22Rv1 (cell line): ENCODE results near the gene KAZN.

ENCODE experiments used
- H3K27ac ChIP-seq: fragments of 450-650 bp; 2 replicates; pipeline ENCODE4 v1.5.1; 2017
- ZFX ChIP-seq: fragments of 450-650 bp; IDR thresholded peaks from 2 replicates; pipeline ENCODE4 v1.6.1; 2017; ENCODE audit warnings: antibody characterized with exemption, borderline replicate concordance
- TF ChIP-seq, protein P1 (sequence below): fragments of 450-650 bp; IDR thresholded peaks from 2 replicates; pipeline ENCODE4 v1.5.1; 2017; ENCODE audit warnings: mild to moderate bottlenecking

Gene KAZN

GRCh38 chr1:15067148-15067547 lies 468.7 kb downstream of the KAZN start:
- TF ChIP-seq, protein P1, sequence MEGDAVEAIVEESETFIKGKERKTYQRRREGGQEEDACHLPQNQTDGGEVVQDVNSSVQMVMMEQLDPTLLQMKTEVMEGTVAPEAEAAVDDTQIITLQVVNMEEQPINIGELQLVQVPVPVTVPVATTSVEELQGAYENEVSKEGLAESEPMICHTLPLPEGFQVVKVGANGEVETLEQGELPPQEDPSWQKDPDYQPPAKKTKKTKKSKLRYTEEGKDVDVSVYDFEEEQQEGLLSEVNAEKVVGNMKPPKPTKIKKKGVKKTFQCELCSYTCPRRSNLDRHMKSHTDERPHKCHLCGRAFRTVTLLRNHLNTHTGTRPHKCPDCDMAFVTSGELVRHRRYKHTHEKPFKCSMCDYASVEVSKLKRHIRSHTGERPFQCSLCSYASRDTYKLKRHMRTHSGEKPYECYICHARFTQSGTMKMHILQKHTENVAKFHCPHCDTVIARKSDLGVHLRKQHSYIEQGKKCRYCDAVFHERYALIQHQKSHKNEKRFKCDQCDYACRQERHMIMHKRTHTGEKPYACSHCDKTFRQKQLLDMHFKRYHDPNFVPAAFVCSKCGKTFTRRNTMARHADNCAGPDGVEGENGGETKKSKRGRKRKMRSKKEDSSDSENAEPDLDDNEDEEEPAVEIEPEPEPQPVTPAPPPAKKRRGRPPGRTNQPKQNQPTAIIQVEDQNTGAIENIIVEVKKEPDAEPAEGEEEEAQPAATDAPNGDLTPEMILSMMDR, result no peak
- no peak overlapping the region for H3K27ac ChIP-seq

GRCh38 chr1:15068152-15068551 lies 469.7 kb downstream of the KAZN start:
- H3K27ac ChIP-seq, result no peak overlapping the region
- TF ChIP-seq, protein P1, result no peak
- no peak for TF ChIP-seq ZFX

GRCh38 chr1:15068997-15069396 lies 470.5 kb downstream of the KAZN start:
- H3K27ac ChIP-seq, result no peak overlapping the region
- no peak for TF ChIP-seq ZFX
- TF ChIP-seq, protein P1, result no peak

GRCh38 chr1:15070145-15070748 lies 471.8 kb downstream of the KAZN start:
- TF ChIP-seq, protein P1, result no peak
- no peak for TF ChIP-seq ZFX
- H3K27ac ChIP-seq, result no peak overlapping the region

DNA sequence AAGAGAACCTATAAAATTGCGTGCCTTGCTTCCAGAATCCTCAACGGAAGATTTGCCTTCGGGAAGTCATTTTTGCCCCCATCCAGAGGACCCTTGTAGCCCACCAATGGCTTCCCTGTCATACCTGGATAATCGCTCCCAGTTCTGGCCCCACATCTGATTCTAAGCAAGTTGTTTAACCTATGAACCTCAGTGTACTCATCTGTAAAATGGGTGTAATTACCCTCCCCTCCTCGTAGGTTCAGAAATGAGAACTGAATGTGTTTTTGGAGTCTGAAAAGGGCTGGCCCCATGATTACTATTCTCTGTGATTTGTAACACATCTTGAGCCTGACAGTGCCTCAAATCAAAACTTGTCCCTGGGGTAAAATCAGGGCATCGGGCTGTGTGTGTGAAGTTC lies 473.5 kb downstream of the KAZN start:
- no peak for TF ChIP-seq ZFX
- TF ChIP-seq, protein P1, result no peak

GRCh38 chr1:15073799-15074308 lies 475.4 kb downstream of the KAZN start:
- TF ChIP-seq, protein P1, result no peak
- TF ChIP-seq ZFX, result no peak
- no peak overlapping the region for H3K27ac ChIP-seq

More for the DNA sequence above, 473.5 kb downstream of the KAZN start:
- H3K27ac ChIP-seq, result no peak overlapping the region

DNA sequence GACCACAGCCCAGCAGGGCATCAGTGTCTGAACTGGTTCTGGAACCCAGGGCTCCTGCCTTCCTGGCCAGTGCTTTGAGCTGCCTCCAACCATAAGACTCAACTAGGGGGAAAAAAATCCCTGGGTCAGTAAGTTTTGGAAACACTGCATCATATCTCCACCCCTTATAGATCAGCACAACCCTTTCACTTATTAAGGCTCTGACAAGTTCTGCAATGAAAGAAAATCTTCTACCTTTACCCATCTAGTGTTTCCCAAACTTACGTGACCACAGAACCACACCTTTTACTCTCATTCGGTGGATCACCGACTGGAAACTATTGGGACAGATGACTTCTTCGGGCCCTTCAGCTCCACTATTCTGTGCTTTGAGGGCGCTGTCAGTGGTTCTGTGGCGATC lies 476.7 kb downstream of the KAZN start:
- H3K27ac ChIP-seq, result no peak overlapping the region
- no peak for TF ChIP-seq ZFX
- TF ChIP-seq, protein P1, result no peak
